ENCODE data around the gene TRAPPC10. TPM values are rescaled to one million over a fixed set of nuclear protein-coding genes. Genes with fewer than 3 reads are reported as not detected.
"Not testable (repeated sequence)": the region's sequence is repeated elsewhere in the genome, so short reads cannot be mapped to it uniquely, and the experiment has no call there.

The TRAPPC10 gene
- total RNA-seq, 1 experiment from 2014 or later = 31.5 TPM

- TF ChIP-seq ZBTB33 (IDR thresholded peaks at IDR 0.05; ENCODE audit: extremely low read depth, insufficient replicate concordance, low read length) = no peak
- TF ChIP-seq TCF7L2 (IDR thresholded peaks at IDR 0.05; ENCODE audit: borderline replicate concordance, extremely low read depth, insufficient read depth, insufficient read length) = no peak
- no peak for TF ChIP-seq EZH2phosphoT487 (IDR thresholded peaks at IDR 0.05; ENCODE audit: borderline replicate concordance)
Observed at GRCh38 chr21:44094832-44095231, 82.7 kb downstream of the TRAPPC10 start (continued).

- BruUV-seq (replicated peaks); H3K4me3 ChIP-seq (replicated peaks in 1 of 2; ENCODE audit: low read depth in 1 of 2, low read length in 2 of 2); POLR2A ChIA-PET: not testable (repeated sequence)
Observed at GRCh38 chr21:44098507-44098906, 86.4 kb downstream of the TRAPPC10 start.

GRCh38 chr21:44098964-44099363 lies 86.9 kb downstream of the TRAPPC10 start:
- H3K27ac ChIP-seq (ENCODE audit: low read depth, low read length); intact Hi-C loops (cut with micrococcal nuclease); H3K9ac ChIP-seq (ENCODE audit: low read length); CTCF ChIA-PET; H3K79me2 ChIP-seq (ENCODE audit: insufficient read depth, low read length); H4K20me1 ChIP-seq (ENCODE audit: insufficient read depth); POLR2A ChIA-PET; BruUV-seq (replicated peaks); RAD21 ChIA-PET (ENCODE audit: low non-redundant PET in 1 of 2, low total read pairs in 2 of 2, uncharacterized antibody in 2 of 2, unreplicated experiment in 2 of 2); H3K4me1 ChIP-seq (ENCODE audit: control insufficient read depth in 1 of 2, insufficient read depth in 2 of 2, low read length in 2 of 2); H3K9me2 ChIP-seq (ENCODE audit: insufficient read depth); H3K9me3 ChIP-seq (ENCODE audit: control insufficient read depth in 1 of 2, insufficient read depth in 1 of 2, low read depth in 1 of 2, low read length in 2 of 2); H3K36me3 ChIP-seq (ENCODE audit: control insufficient read depth in 1 of 2, insufficient read depth in 2 of 2, low read length in 2 of 2); H3K4me3 ChIP-seq (replicated peaks in 1 of 2; ENCODE audit: low read depth in 1 of 2, low read length in 2 of 2); ATAC-seq; H3K4me2 ChIP-seq (ENCODE audit: low read length); H3K27me3 ChIP-seq (ENCODE audit: insufficient read depth, low read length); H2AFZ ChIP-seq (ENCODE audit: low read depth, low read length, poor library complexity, severe bottlenecking); DNase-seq (ENCODE audit: low read depth, low spot score): not testable (repeated sequence)

More at GRCh38 chr21:44098507-44098906, 86.4 kb downstream of the TRAPPC10 start:
- H3K4me2 ChIP-seq (ENCODE audit: low read length); H3K79me2 ChIP-seq (ENCODE audit: insufficient read depth, low read length); H2AFZ ChIP-seq (ENCODE audit: low read depth, low read length, poor library complexity, severe bottlenecking); DNase-seq (ENCODE audit: low read depth, low spot score); H3K9ac ChIP-seq (ENCODE audit: low read length); H3K4me1 ChIP-seq (ENCODE audit: control insufficient read depth in 1 of 2, insufficient read depth in 2 of 2, low read length in 2 of 2); H3K9me3 ChIP-seq (ENCODE audit: control insufficient read depth in 1 of 2, insufficient read depth in 1 of 2, low read depth in 1 of 2, low read length in 2 of 2); H3K27ac ChIP-seq (ENCODE audit: low read depth, low read length); H3K36me3 ChIP-seq (ENCODE audit: control insufficient read depth in 1 of 2, insufficient read depth in 2 of 2, low read length in 2 of 2); H4K20me1 ChIP-seq (ENCODE audit: insufficient read depth); intact Hi-C loops (cut with micrococcal nuclease); H3K9me2 ChIP-seq (ENCODE audit: insufficient read depth); RAD21 ChIA-PET (ENCODE audit: low non-redundant PET in 1 of 2, low total read pairs in 2 of 2, uncharacterized antibody in 2 of 2, unreplicated experiment in 2 of 2); ATAC-seq; H3K27me3 ChIP-seq (ENCODE audit: insufficient read depth, low read length); CTCF ChIA-PET: not testable (repeated sequence)
